Breast epithelium (tissue), 4 donors: ENCODE results near the gene HNRNPA0. TPM values are rescaled to one million over a fixed set of nuclear protein-coding genes. Genes with fewer than 3 reads are reported as not detected.

Experiments
- DNase-seq, 2 donors: peaks; one replicate each; pipeline ENCODE4 v3.0.0-alpha.2; 2019; ENCODE audit warnings: low spot score in 2 of 2
- H3K27ac ChIP-seq, 2 donors: fragments of 200-600 bp; sonication (generic) in 1 of 2; one replicate each; pipeline ENCODE4 v1.5.1; 2016 to 2019; ENCODE audit warnings: mild to moderate bottlenecking in 1 of 2
- H3K27me3 ChIP-seq, 2 donors: fragments of 200-600 bp; sonication (generic) in 1 of 2; one replicate each; pipeline versions ENCODE4 v1.5.1 to v1.6.0; 2017 to 2019; ENCODE audit warnings: control low read depth in 1 of 2, mild to moderate bottlenecking in 1 of 2
- H3K36me3 ChIP-seq: fragments of 200-600 bp; one replicate; pipeline ENCODE4 v1.5.1; 2019
- H3K4me1 ChIP-seq, 2 donors: fragments of 200-600 bp; sonication (generic); one replicate each; pipeline ENCODE4 v1.5.1; 2016 to 2019; ENCODE audit warnings: control low read depth in 1 of 2
- H3K4me3 ChIP-seq, 3 donors: fragments of 200-600 bp; sonication (generic); 1 replicate in 2 of 3; 2 replicates in 1 of 3; pipeline ENCODE4 v1.5.1; 2016 to 2019; ENCODE audit warnings: mild to moderate bottlenecking in 3 of 3, moderate library complexity in 2 of 3
- H3K9me3 ChIP-seq, 2 donors: fragments of 200-600 bp; sonication (generic) in 1 of 2; one replicate each; pipeline ENCODE4 v1.5.1; 2016 to 2019; ENCODE audit warnings: control low read depth in 1 of 2
- CTCF ChIP-seq, 3 donors: fragments of 450-650 bp; IDR thresholded peaks; one replicate each; pipeline ENCODE4 v1.5.1; 2016 to 2017; ENCODE audit warnings: antibody characterized with exemption in 3 of 3, mild to moderate bottlenecking in 3 of 3, moderate library complexity in 3 of 3
- POLR2A ChIP-seq: fragments of 450-650 bp; IDR thresholded peaks from one replicate; pipeline ENCODE4 v1.6.1; 2016; ENCODE audit warnings: antibody characterized with exemption, mild to moderate bottlenecking, moderate library complexity
- POLR2AphosphoS5 ChIP-seq, 3 donors: sonication (generic); formaldehyde crosslinking; IDR thresholded peaks; one replicate each; pipeline ENCODE4 v1.6.1; 2017; ENCODE audit warnings: antibody characterized with exemption in 3 of 3
- intact Hi-C: fragments of 100-400 bp; cut with DNase I; formaldehyde crosslinking; loops from one replicate; pipeline ENCODE4 v1.15.1; 2023; ENCODE audit warnings: low total_unique reads
- total RNA-seq, 3 donors: library from RNA; depleted of rRNA; stranded (reverse); fragments of >200 nt; gene quantifications; one replicate each; pipeline ENCODE4 v1.1.0, GENCODE V29; 2016

HNRNPA0 gene
- total RNA-seq, 3 donors from 2014 or later: 11.5 to 13.3 (median 11.8) TPM

GRCh38 chr5:137712139-137712667 lies 42.0 kb downstream of the HNRNPA0 start:
- H3K9me3 ChIP-seq: no peaks in the 10 kb centered on the region
- H3K27me3 ChIP-seq: no peaks in the 10 kb centered on the region
- no peak overlapping the region for H3K4me3 ChIP-seq
- no peak overlapping the region for H3K27ac ChIP-seq
- intact Hi-C loops: no loop called here
- no peaks in the 10 kb centered on the region for H3K36me3 ChIP-seq
- no peaks in the 10 kb centered on the region for H3K4me1 ChIP-seq
- no peak for TF ChIP-seq CTCF (IDR thresholded peaks at IDR 0.05)
- no peak for TF ChIP-seq POLR2A
- TF ChIP-seq POLR2AphosphoS5 (IDR thresholded peaks at IDR 0.05): no peak
- no peak for DNase-seq

- no peaks in the 10 kb centered on the region for H3K4me1 ChIP-seq
- intact Hi-C loops: no loop called here
- H3K9me3 ChIP-seq: no peaks in the 10 kb centered on the region
- H3K27ac ChIP-seq: no peak overlapping the region
- no peak for DNase-seq
- TF ChIP-seq POLR2A: no peak
- no peak for TF ChIP-seq CTCF (IDR thresholded peaks at IDR 0.05)
- no peak for TF ChIP-seq POLR2AphosphoS5 (IDR thresholded peaks at IDR 0.05)
- H3K27me3 ChIP-seq: no peaks in the 10 kb centered on the region
- no peak overlapping the region for H3K4me3 ChIP-seq
- H3K36me3 ChIP-seq: no peaks in the 10 kb centered on the region
These were observed 44.1 kb downstream of the HNRNPA0 start for GRCh38 chr5:137710086-137710485.

- intact Hi-C loops: no loop called here
- H3K27ac ChIP-seq: no peak overlapping the region
- no peak for DNase-seq
These were observed 45.2 kb downstream of the HNRNPA0 start for GRCh38 chr5:137708796-137709559.

GRCh38 chr5:137708062-137708461 lies 46.1 kb downstream of the HNRNPA0 start:
- Histone ChIP-seq H3K27ac (no peak overlapping the region), H3K4me1 (no peaks in the 10 kb centered on the region), H3K36me3 (no peaks in the 10 kb centered on the region), H3K27me3 (no peaks in the 10 kb centered on the region), H3K9me3 (no peaks in the 10 kb centered on the region), H3K4me3 (no peak overlapping the region)
- no peak for DNase-seq
- intact Hi-C loops: no loop called here
- TF ChIP-seq POLR2A: no peak
- no peak for TF ChIP-seq POLR2AphosphoS5 (IDR thresholded peaks at IDR 0.05)
- TF ChIP-seq CTCF (IDR thresholded peaks at IDR 0.05): no peak

More at GRCh38 chr5:137708796-137709559, 45.2 kb downstream of the HNRNPA0 start:
- no peaks in the 10 kb centered on the region for H3K9me3 ChIP-seq
- H3K4me1 ChIP-seq: no peaks in the 10 kb centered on the region
- no peak overlapping the region for H3K4me3 ChIP-seq
- TF ChIP-seq POLR2AphosphoS5 (IDR thresholded peaks at IDR 0.05): no peak
- H3K36me3 ChIP-seq: no peaks in the 10 kb centered on the region
- no peaks in the 10 kb centered on the region for H3K27me3 ChIP-seq

- H3K27ac ChIP-seq: no peak overlapping the region
- no peaks in the 10 kb centered on the region for H3K27me3 ChIP-seq
- H3K4me3 ChIP-seq: no peak overlapping the region
- TF ChIP-seq POLR2AphosphoS5 (IDR thresholded peaks at IDR 0.05) (no peak), POLR2A (no peak), CTCF (IDR thresholded peaks at IDR 0.05) (no peak)
- no peak for DNase-seq
- H3K9me3 ChIP-seq: no peaks in the 10 kb centered on the region
- no peaks in the 10 kb centered on the region for H3K36me3 ChIP-seq
- intact Hi-C loops: no loop called here
- H3K4me1 ChIP-seq: no peaks in the 10 kb centered on the region
These were observed 47.3 kb downstream of the HNRNPA0 start for GRCh38 chr5:137706841-137707240.
